IMR-90 (cell line): ENCODE data around the gene PPP3CB.

Source experiments
- CHD1 ChIP-seq: IDR thresholded peaks from 2 replicates; pipeline ENCODE4 v1.6.1; 2012; ENCODE audit warnings: low read depth, low read length, improper control_type of control experiment
- MAFK ChIP-seq: IDR thresholded peaks from 2 replicates; pipeline ENCODE4 v1.6.1; 2012; ENCODE audit warnings: low read depth, low read length, improper control_type of control experiment
- MXI1 ChIP-seq: IDR thresholded peaks from 2 replicates; pipeline ENCODE4 v1.6.1; 2012; ENCODE audit warnings: low read depth, mild to moderate bottlenecking, low read length, moderate library complexity, borderline replicate concordance
- NFE2L2 ChIP-seq: fragments of 150-350 bp; IDR thresholded peaks from 2 replicates; pipeline ENCODE4 v1.6.1; 2016; ENCODE audit warnings: low read depth, mild to moderate bottlenecking, low read length
- POLR2A ChIP-seq: IDR thresholded peaks from 2 replicates; pipeline ENCODE4 v1.6.1; 2012; ENCODE audit warnings: mild to moderate bottlenecking, low read depth, low read length
- RAD21 ChIP-seq: IDR thresholded peaks from 2 replicates; pipeline ENCODE4 v1.6.1; 2012; ENCODE audit warnings: low read length, improper control_type of control experiment
- RCOR1 ChIP-seq: IDR thresholded peaks from 2 replicates; pipeline ENCODE4 v1.6.1; 2012; ENCODE audit warnings: mild to moderate bottlenecking, low read length, improper control_type of control experiment; ENCODE audit not compliant: insufficient replicate concordance
- RFX5 ChIP-seq: IDR thresholded peaks from 2 replicates; pipeline ENCODE4 v1.8.0; 2012; ENCODE audit warnings: low read depth, mild to moderate bottlenecking, low read length, moderate library complexity
- SMC3 ChIP-seq: fragments of 150-350 bp; IDR thresholded peaks from 2 replicates; pipeline ENCODE4 v1.6.1; 2016; ENCODE audit warnings: low read depth, mild to moderate bottlenecking, antibody characterized with exemption, low read length, moderate library complexity
- TF ChIP-seq, protein P1 (sequence below): conservative IDR thresholded peaks from 2 replicates; pipeline ENCODE4 v1.5.1; 2012; ENCODE audit warnings: mild to moderate bottlenecking, low read depth, low read length, improper control_type of control experiment
- TF ChIP-seq, protein P2 (sequence below): fragments of 150-350 bp; IDR thresholded peaks from 2 replicates; pipeline ENCODE4 v1.6.1; 2017; ENCODE audit warnings: mild to moderate bottlenecking, antibody characterized with exemption, low read length, low read depth
- TF ChIP-seq, protein P3 (sequence below): fragments of 150-350 bp; IDR thresholded peaks from 2 replicates; pipeline ENCODE4 v1.6.1; 2016; ENCODE audit warnings: low read depth, mild to moderate bottlenecking, low read length, moderate library complexity, borderline replicate concordance

DNA sequence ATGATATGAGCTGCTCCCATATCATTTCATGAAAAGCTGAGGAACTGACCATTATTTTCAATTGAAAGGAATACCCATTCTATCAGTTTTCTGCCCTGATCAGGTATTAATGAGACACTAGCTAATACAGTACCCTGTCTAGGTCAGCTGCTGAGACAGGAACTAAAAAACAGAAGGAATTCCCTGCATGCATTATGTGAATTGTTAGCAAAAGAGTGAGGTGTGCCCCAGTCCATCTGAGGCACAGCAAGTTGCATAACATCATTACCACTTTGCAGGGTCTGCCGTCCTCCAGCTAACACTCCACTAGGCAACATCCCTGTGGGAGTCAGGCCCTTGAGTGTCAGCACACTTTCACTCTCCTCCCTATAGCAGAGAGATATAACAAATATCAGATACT is 51.4 kb downstream of the PPP3CB start:
- TF ChIP-seq, protein P1, sequence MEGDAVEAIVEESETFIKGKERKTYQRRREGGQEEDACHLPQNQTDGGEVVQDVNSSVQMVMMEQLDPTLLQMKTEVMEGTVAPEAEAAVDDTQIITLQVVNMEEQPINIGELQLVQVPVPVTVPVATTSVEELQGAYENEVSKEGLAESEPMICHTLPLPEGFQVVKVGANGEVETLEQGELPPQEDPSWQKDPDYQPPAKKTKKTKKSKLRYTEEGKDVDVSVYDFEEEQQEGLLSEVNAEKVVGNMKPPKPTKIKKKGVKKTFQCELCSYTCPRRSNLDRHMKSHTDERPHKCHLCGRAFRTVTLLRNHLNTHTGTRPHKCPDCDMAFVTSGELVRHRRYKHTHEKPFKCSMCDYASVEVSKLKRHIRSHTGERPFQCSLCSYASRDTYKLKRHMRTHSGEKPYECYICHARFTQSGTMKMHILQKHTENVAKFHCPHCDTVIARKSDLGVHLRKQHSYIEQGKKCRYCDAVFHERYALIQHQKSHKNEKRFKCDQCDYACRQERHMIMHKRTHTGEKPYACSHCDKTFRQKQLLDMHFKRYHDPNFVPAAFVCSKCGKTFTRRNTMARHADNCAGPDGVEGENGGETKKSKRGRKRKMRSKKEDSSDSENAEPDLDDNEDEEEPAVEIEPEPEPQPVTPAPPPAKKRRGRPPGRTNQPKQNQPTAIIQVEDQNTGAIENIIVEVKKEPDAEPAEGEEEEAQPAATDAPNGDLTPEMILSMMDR: no peak
- TF ChIP-seq POLR2A (no peak), SMC3 (no peak), RAD21 (no peak), CHD1 (no peak), MAFK (no peak), MXI1 (no peak), RCOR1 (no peak), NFE2L2 (no peak), RFX5 (no peak)
- TF ChIP-seq, protein P2, sequence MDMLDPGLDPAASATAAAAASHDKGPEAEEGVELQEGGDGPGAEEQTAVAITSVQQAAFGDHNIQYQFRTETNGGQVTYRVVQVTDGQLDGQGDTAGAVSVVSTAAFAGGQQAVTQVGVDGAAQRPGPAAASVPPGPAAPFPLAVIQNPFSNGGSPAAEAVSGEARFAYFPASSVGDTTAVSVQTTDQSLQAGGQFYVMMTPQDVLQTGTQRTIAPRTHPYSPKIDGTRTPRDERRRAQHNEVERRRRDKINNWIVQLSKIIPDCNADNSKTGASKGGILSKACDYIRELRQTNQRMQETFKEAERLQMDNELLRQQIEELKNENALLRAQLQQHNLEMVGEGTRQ: no peak
- TF ChIP-seq, protein P3, sequence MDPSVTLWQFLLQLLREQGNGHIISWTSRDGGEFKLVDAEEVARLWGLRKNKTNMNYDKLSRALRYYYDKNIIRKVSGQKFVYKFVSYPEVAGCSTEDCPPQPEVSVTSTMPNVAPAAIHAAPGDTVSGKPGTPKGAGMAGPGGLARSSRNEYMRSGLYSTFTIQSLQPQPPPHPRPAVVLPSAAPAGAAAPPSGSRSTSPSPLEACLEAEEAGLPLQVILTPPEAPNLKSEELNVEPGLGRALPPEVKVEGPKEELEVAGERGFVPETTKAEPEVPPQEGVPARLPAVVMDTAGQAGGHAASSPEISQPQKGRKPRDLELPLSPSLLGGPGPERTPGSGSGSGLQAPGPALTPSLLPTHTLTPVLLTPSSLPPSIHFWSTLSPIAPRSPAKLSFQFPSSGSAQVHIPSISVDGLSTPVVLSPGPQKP: no peak
